Measurements from ENCODE around the gene CASZ1. TPM values are rescaled to one million over a fixed set of nuclear protein-coding genes. Genes with fewer than 3 reads are reported as not detected.

The CASZ1 gene
- polyA plus RNA-seq, 3 donors, result 0.30 to 3.7 (median 0.50) TPM

DNA sequence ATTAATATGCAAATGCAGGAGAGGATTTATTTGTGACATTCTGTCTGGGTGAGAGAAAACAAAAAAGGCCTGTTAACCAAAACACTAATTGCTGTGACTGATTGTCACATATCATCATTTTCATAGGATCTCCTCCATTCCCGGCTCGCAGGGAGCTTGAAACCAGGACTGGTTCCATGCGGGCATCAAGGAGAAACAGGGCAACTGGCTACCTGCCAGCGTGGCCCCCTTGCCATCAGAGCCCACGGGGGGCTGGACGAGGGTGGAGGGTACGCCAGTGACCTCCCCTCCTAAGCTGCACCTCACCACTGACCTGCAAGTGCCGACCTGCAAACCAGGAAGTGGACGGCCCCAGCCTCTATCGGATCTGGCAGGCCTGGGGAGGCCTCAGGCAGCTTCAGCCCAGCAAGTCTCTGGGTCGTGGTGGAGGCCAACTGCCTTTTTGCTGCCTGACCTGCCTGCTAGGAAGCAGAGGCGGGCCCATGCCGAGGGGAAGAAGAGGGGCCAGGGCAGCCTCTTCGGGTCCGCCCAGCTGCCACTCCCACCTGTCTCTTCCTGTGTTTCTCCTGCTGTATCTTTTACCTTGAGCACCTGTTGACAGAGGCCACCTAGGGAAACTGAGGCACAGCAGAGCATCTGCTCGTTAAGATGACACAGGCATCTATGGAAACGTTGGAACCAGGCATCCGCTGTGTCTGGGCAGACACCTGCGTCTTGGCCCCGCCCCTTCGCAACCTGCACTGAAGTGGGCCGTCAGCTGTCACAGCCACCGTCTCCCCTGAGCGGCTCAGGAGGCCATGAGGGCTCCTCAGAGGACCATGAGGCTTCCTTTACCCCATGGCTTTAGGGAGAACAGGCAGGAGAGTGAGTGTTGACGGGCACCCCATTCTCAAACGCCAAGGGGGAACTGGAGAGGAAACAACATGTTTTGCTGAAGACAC, 74.8 kb downstream of the CASZ1 start:
- Histone ChIP-seq H2AFZ (ENCODE audit: insufficient read depth, low read depth, low read length, poor library complexity, severe bottlenecking) (no peak overlapping the region), H3K4me3 (replicated peaks in 1 of 3; ENCODE audit: low read depth in 2 of 3, low read length in 3 of 3) (no peak overlapping the region), H3K9me3 (replicated peaks in 1 of 2; ENCODE audit: control insufficient read depth in 1 of 2, insufficient read depth in 1 of 2, low read length in 2 of 2) (no peaks in the 10 kb centered on the region), H3K9ac (ENCODE audit: insufficient read depth, low read length, poor library complexity, severe bottlenecking) (no peak overlapping the region), H3K79me2 (ENCODE audit: insufficient read depth, low read length) (no peaks in the 10 kb centered on the region), H3K27me3 (ENCODE audit: control insufficient read depth in 2 of 2, insufficient read depth in 2 of 2, low read length in 2 of 2) (no peaks in the 10 kb centered on the region), H4K20me1 (ENCODE audit: insufficient read depth, low read length) (no peaks in the 10 kb centered on the region), H3K27ac (ENCODE audit: low read depth in 1 of 2, low read length in 2 of 2) (no peak overlapping the region), H3K4me1 (ENCODE audit: control insufficient read depth in 1 of 2, insufficient read depth in 2 of 2, low read length in 2 of 2) (no peaks in the 10 kb centered on the region), H3K36me3 (replicated peaks in 1 of 2; ENCODE audit: control insufficient read depth in 1 of 2, insufficient read depth in 2 of 2, low read length in 2 of 2) (no peaks in the 10 kb centered on the region), H3K4me2 (replicated peaks; ENCODE audit: extremely low read depth, low read length, poor library complexity, severe bottlenecking) (no peak overlapping the region)
- H3K4me1 Mint-ChIP-seq, result no peaks in the 10 kb centered on the region
- intact Hi-C loops (cut with micrococcal nuclease), result no loop called here
- 77% methylated on average over 15 of the region's 26 CpGs for WGBS (ENCODE audit: insufficient coverage)
- DNase-seq, result no peak
- H3K36me3 Mint-ChIP-seq, result no peaks in the 10 kb centered on the region
- no peak overlapping the region for H3K27ac Mint-ChIP-seq
- no peak overlapping the region for H3K4me3 Mint-ChIP-seq
- no peaks in the 10 kb centered on the region for H3K9me3 Mint-ChIP-seq
- peaks cover 0 to 7% (median 6%) of the 10 kb centered on the region in 3 donors for H3K27me3 Mint-ChIP-seq (ENCODE audit: low read depth in 3 of 3)
- TF ChIP-seq, protein P1, sequence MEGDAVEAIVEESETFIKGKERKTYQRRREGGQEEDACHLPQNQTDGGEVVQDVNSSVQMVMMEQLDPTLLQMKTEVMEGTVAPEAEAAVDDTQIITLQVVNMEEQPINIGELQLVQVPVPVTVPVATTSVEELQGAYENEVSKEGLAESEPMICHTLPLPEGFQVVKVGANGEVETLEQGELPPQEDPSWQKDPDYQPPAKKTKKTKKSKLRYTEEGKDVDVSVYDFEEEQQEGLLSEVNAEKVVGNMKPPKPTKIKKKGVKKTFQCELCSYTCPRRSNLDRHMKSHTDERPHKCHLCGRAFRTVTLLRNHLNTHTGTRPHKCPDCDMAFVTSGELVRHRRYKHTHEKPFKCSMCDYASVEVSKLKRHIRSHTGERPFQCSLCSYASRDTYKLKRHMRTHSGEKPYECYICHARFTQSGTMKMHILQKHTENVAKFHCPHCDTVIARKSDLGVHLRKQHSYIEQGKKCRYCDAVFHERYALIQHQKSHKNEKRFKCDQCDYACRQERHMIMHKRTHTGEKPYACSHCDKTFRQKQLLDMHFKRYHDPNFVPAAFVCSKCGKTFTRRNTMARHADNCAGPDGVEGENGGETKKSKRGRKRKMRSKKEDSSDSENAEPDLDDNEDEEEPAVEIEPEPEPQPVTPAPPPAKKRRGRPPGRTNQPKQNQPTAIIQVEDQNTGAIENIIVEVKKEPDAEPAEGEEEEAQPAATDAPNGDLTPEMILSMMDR (IDR thresholded peaks at IDR 0.05), result no peak

DNA sequence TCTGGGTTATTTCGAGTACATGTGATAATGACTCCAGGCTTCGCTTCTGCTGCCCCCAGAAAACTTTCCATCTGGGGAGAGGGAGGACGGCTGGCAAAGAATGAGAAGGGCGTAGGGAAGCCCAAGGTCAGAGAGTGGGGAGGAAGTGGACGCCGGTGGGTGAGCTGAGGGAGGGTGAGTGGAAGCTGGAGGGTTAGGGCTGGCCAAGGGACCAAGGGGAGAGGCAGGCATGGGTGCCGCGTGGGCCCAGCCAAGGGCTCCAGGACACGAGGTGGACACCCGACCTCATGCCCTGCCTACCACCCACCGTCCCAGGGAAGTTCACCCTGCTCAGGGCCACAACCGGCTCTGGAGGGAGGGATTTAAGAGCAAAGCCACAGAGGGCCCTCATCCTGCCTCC, 75.8 kb downstream of the CASZ1 start:
- no peaks in the 10 kb centered on the region for H3K27me3 ChIP-seq (ENCODE audit: control insufficient read depth in 2 of 2, insufficient read depth in 2 of 2, low read length in 2 of 2)
- Mint-ChIP-seq H3K36me3 (no peaks in the 10 kb centered on the region), H3K27me3 (ENCODE audit: low read depth in 3 of 3) (peaks cover 0 to 9% (median 7%) of the 10 kb centered on the region in 3 donors), H3K4me1 (peaks cover 4% of the 10 kb centered on the region), H3K27ac (no peak overlapping the region), H3K4me3 (no peak overlapping the region), H3K9me3 (no peaks in the 10 kb centered on the region)
- DNase-seq, result no peak
- no peaks in the 10 kb centered on the region for H3K4me1 ChIP-seq (ENCODE audit: control insufficient read depth in 1 of 2, insufficient read depth in 2 of 2, low read length in 2 of 2)
- no peak overlapping the region for H3K4me3 ChIP-seq (replicated peaks in 1 of 3; ENCODE audit: low read depth in 2 of 3, low read length in 3 of 3)
- intact Hi-C loops (cut with micrococcal nuclease), result no loop called here
- no peaks in the 10 kb centered on the region for H3K36me3 ChIP-seq (replicated peaks in 1 of 2; ENCODE audit: control insufficient read depth in 1 of 2, insufficient read depth in 2 of 2, low read length in 2 of 2)
- H3K27ac ChIP-seq (ENCODE audit: low read depth in 1 of 2, low read length in 2 of 2), result no peak overlapping the region
- H4K20me1 ChIP-seq (ENCODE audit: insufficient read depth, low read length), result no peaks in the 10 kb centered on the region
- no peaks in the 10 kb centered on the region for H3K9me3 ChIP-seq (replicated peaks in 1 of 2; ENCODE audit: control insufficient read depth in 1 of 2, insufficient read depth in 1 of 2, low read length in 2 of 2)
- H3K9ac ChIP-seq (ENCODE audit: insufficient read depth, low read length, poor library complexity, severe bottlenecking), result no peak overlapping the region
- no peaks in the 10 kb centered on the region for H3K79me2 ChIP-seq (ENCODE audit: insufficient read depth, low read length)
- TF ChIP-seq, protein P1 (IDR thresholded peaks at IDR 0.05), result no peak
- no peak overlapping the region for H3K4me2 ChIP-seq (replicated peaks; ENCODE audit: extremely low read depth, low read length, poor library complexity, severe bottlenecking)
- no peak overlapping the region for H2AFZ ChIP-seq (ENCODE audit: insufficient read depth, low read depth, low read length, poor library complexity, severe bottlenecking)
- WGBS (ENCODE audit: insufficient coverage), result 97% methylated on average over 7 of the region's 12 CpGs

Data from CD14-positive monocyte (primary cell).